Stimulated activated CD4-positive, alpha-beta T cell treated with anti-CD3 and anti-CD28 coated beads, Interleukin-1b, Interleukin-23, amount 100 ng/mL, for 1 hour (primary cell): ENCODE data around the gene SYMPK.
A peak's percentile ranks its signal among the peaks of the same experiment; 100 is the strongest.

Experiments
- DNase-seq, 2 donors: peaks; one replicate each; pipeline ENCODE4 v3.0.0-alpha.2; 2020; ENCODE audit warnings: low read depth in 2 of 2

SYMPK gene

GRCh38 chr19:45825263-45825605 lies 37.7 kb downstream of the SYMPK start:
- no peak for DNase-seq

GRCh38 chr19:45824531-45825262 lies 38.2 kb downstream of the SYMPK start:
- DNase-seq: no peak

- DNase-seq: no peak
Observed at GRCh38 chr19:45824041-45824471, 38.9 kb downstream of the SYMPK start.

- DNase-seq: no peak
Observed at GRCh38 chr19:45823182-45823581, 39.8 kb downstream of the SYMPK start.

GRCh38 chr19:45822716-45823115 lies 40.2 kb downstream of the SYMPK start:
- no peak for DNase-seq

GRCh38 chr19:45821570-45821969 lies 41.4 kb downstream of the SYMPK start:
- DNase-seq: no peak

GRCh38 chr19:45821103-45821521 lies 41.8 kb downstream of the SYMPK start:
- no peak for DNase-seq

GRCh38 chr19:45820413-45821102 lies 42.4 kb downstream of the SYMPK start:
- DNase-seq: no peak

- no peak for DNase-seq
Observed at GRCh38 chr19:45819769-45820168, 43.2 kb downstream of the SYMPK start.

GRCh38 chr19:45817725-45818301 lies 45.1 kb downstream of the SYMPK start:
- DNase-seq: no peak

- peak; percentile 91 to 97 for DNase-seq
Observed at GRCh38 chr19:45817010-45817724, 45.8 kb downstream of the SYMPK start.

GRCh38 chr19:45816236-45817009 lies 46.5 kb downstream of the SYMPK start:
- DNase-seq: no peak

- no peak for DNase-seq
Observed at GRCh38 chr19:45815481-45816216, 47.3 kb downstream of the SYMPK start.

- no peak for DNase-seq
Observed at GRCh38 chr19:45814851-45815480, 48.0 kb downstream of the SYMPK start, which contains the start of gene RSPH6A. Gene RSPH6A (minus strand): TSS chr19:45815308. CDS start chr19:45815176, 132 bp downstream.

GRCh38 chr19:45814166-45814780 lies 48.7 kb downstream of the SYMPK start:
- no peak for DNase-seq

- DNase-seq: no peak
Observed at GRCh38 chr19:45812297-45812696, 50.6 kb downstream of the SYMPK start.

- DNase-seq: no peak
Observed at GRCh38 chr19:45809643-45810159, 53.2 kb downstream of the SYMPK start.

- DNase-seq: no peak
Observed at GRCh38 chr19:45805719-45806118, 57.2 kb downstream of the SYMPK start.

GRCh38 chr19:45804959-45805230 lies 58.1 kb downstream of the SYMPK start:
- no peak for DNase-seq
